IMR-90 (cell line): ENCODE measurements around the gene EFS. TPM values are rescaled to one million over a fixed set of nuclear protein-coding genes. Genes with fewer than 3 reads are reported as not detected.

ENCODE experiments used
- ATAC-seq: fragments of 200-7000 bp; cut with Tn5 transposase; 2 replicates; pipeline ENCODE4 v1.9.1; 2020; ENCODE audit warnings: low read depth, mild to moderate bottlenecking, moderate library complexity
- BruUV-seq: library from RNA; stranded (reverse); fragments of 400-500 nt; replicated peaks from 2 replicates; lab custom pipeline; 2021; lab: Mats Ljungman, UMichigan
- CTCF ChIA-PET: fragments of 300-600 bp; formaldehyde crosslinking; extraction: SDS; loops from one replicate; lab custom pipeline; 2021; ENCODE audit warnings: antibody characterized with exemption; lab: Yijun Ruan, JAX
- POLR2A ChIA-PET: fragments of 300-600 bp; sonication (Branson Sonifier 250); formaldehyde crosslinking; loops from one replicate; lab custom pipeline; 2022; ENCODE audit warnings: antibody characterized with exemption; ENCODE audit not compliant: unreplicated experiment; lab: Charles Lee
- DNase-seq: peaks from one replicate; pipeline ENCODE4 v3.0.0; 2013
- H2AFZ ChIP-seq: replicated peaks from 2 replicates; pipeline ENCODE3; 2013; ENCODE audit warnings: low read length, mild to moderate bottlenecking; ENCODE audit not compliant: poor library complexity
- H2AK5ac ChIP-seq: 2 replicates; pipeline ENCODE4 v1.6.1; 2013; ENCODE audit warnings: low read depth, low read length, inconsistent platforms
- H2AK9ac ChIP-seq: replicated peaks from 2 replicates; pipeline ENCODE3; 2013; ENCODE audit warnings: mild to moderate bottlenecking, low read depth, low read length, moderate library complexity; ENCODE audit not compliant: poor library complexity
- H2BK120ac ChIP-seq: 2 replicates; pipeline ENCODE4 v1.6.1; 2013; ENCODE audit warnings: low read depth, low read length, inconsistent platforms
- H2BK15ac ChIP-seq: 3 replicates; pipeline ENCODE4 v1.6.1; 2013; ENCODE audit warnings: low read depth, low read length, inconsistent platforms
- H2BK20ac ChIP-seq: 2 replicates; pipeline ENCODE4 v1.6.1; 2013; ENCODE audit warnings: low read depth, mild to moderate bottlenecking, inconsistent platforms, low read length, moderate library complexity
- H2BK5ac ChIP-seq: 2 replicates; pipeline ENCODE4 v1.6.1; 2013; ENCODE audit warnings: mild to moderate bottlenecking, low read depth, low read length, inconsistent platforms; ENCODE audit not compliant: poor library complexity, severe bottlenecking
- H3K14ac ChIP-seq: replicated peaks from 2 replicates; pipeline ENCODE4 v1.6.1; 2013; ENCODE audit warnings: low read depth, low read length, inconsistent platforms
- H3K18ac ChIP-seq: 2 replicates; pipeline ENCODE4 v1.6.1; 2013; ENCODE audit warnings: low read depth, low read length, control low read depth
- H3K23ac ChIP-seq: 2 replicates; pipeline ENCODE4 v1.6.1; 2013; ENCODE audit warnings: low read depth, low read length, inconsistent platforms
- H3K27ac ChIP-seq: 2 replicates; pipeline ENCODE4 v1.5.1; 2013; ENCODE audit warnings: mild to moderate bottlenecking, control low read depth, low read length; ENCODE audit not compliant: insufficient read depth
- H3K27me3 ChIP-seq: 2 replicates; pipeline ENCODE4 v1.6.1; 2013; ENCODE audit warnings: low read length; ENCODE audit not compliant: control insufficient read depth, insufficient read depth
- H3K36me3 ChIP-seq: 2 replicates; pipeline ENCODE4 v1.6.1; 2013; ENCODE audit warnings: low read length, mixed read lengths; ENCODE audit not compliant: control insufficient read depth, insufficient read depth
- H3K4ac ChIP-seq: 2 replicates; pipeline ENCODE4 v1.6.1; 2013; ENCODE audit warnings: low read depth, low read length, inconsistent platforms
- H3K4me1 ChIP-seq: 2 replicates; pipeline ENCODE4 v1.6.1; 2013; ENCODE audit warnings: low read length, mixed read lengths; ENCODE audit not compliant: control insufficient read depth, insufficient read depth
- H3K4me2 ChIP-seq: 2 replicates; pipeline ENCODE4 v1.6.1; 2013; ENCODE audit warnings: low read depth, mild to moderate bottlenecking, control low read depth, low read length, moderate library complexity
- H3K4me3 ChIP-seq: 2 replicates; pipeline ENCODE4 v1.5.1; 2013; ENCODE audit warnings: low read depth, mild to moderate bottlenecking, control low read depth, low read length, moderate library complexity; ENCODE audit not compliant: insufficient read depth
- H3K56ac ChIP-seq: 2 replicates; pipeline ENCODE4 v1.6.1; 2013; ENCODE audit warnings: low read length, inconsistent platforms; ENCODE audit not compliant: insufficient read depth; ENCODE audit errors: extremely low read depth
- H3K79me1 ChIP-seq, 2 experiments: 2 replicates each; pipeline ENCODE4 v1.6.1; 2013; ENCODE audit warnings: low read length in 2 of 2, inconsistent platforms in 1 of 2, low read depth in 1 of 2
- H3K9ac ChIP-seq: 2 replicates; pipeline ENCODE4 v1.6.1; 2013; ENCODE audit warnings: low read depth, low read length, control low read depth
- H3K9me1 ChIP-seq: 2 replicates; pipeline ENCODE4 v1.6.1; 2013; ENCODE audit warnings: low read length, inconsistent platforms; ENCODE audit not compliant: insufficient read depth
- H3K9me3 ChIP-seq: 2 replicates; pipeline ENCODE4 v1.6.1; 2013; ENCODE audit warnings: low read length; ENCODE audit not compliant: control insufficient read depth, insufficient read depth
- H4K20me1 ChIP-seq: 2 replicates; pipeline ENCODE4 v1.6.1; 2013; ENCODE audit warnings: low read length, inconsistent platforms; ENCODE audit not compliant: insufficient read depth
- H4K5ac ChIP-seq: 2 replicates; pipeline ENCODE4 v1.6.1; 2013; ENCODE audit warnings: mild to moderate bottlenecking, low read depth, low read length, control low read depth
- H4K8ac ChIP-seq, 2 experiments: 2 replicates each; pipeline ENCODE4 v1.6.1; 2013; ENCODE audit warnings: low read depth in 2 of 2, low read length in 2 of 2, control low read depth in 1 of 2, inconsistent platforms in 1 of 2
- H4K91ac ChIP-seq: 2 replicates; pipeline ENCODE4 v1.6.1; 2013; ENCODE audit warnings: low read depth, low read length, inconsistent platforms; ENCODE audit not compliant: insufficient read depth
- BHLHE40 ChIP-seq: fragments of 150-350 bp; IDR thresholded peaks from 2 replicates; pipeline ENCODE4 v1.6.1; 2016; ENCODE audit warnings: mild to moderate bottlenecking, low read depth, low read length
- CEBPB ChIP-seq: IDR thresholded peaks from 2 replicates; pipeline ENCODE4 v1.6.1; 2012; ENCODE audit warnings: low read depth, low read length, improper control_type of control experiment
- CHD1 ChIP-seq: IDR thresholded peaks from 2 replicates; pipeline ENCODE4 v1.6.1; 2012; ENCODE audit warnings: low read depth, low read length, improper control_type of control experiment
- CTCF ChIP-seq: conservative IDR thresholded peaks from 2 replicates; pipeline ENCODE4 v1.5.1; 2012; ENCODE audit warnings: mild to moderate bottlenecking, low read depth, low read length, improper control_type of control experiment
- ELK1 ChIP-seq: fragments of 150-350 bp; IDR thresholded peaks from 2 replicates; pipeline ENCODE4 v1.6.1; 2016; ENCODE audit warnings: low read depth, mild to moderate bottlenecking, low read length, moderate library complexity, borderline replicate concordance
- FOS ChIP-seq: fragments of 150-350 bp; IDR thresholded peaks from 2 replicates; pipeline ENCODE4 v1.6.1; 2016; ENCODE audit warnings: low read depth, low read length
- MAFK ChIP-seq: IDR thresholded peaks from 2 replicates; pipeline ENCODE4 v1.6.1; 2012; ENCODE audit warnings: low read depth, low read length, improper control_type of control experiment
- MXI1 ChIP-seq: IDR thresholded peaks from 2 replicates; pipeline ENCODE4 v1.6.1; 2012; ENCODE audit warnings: low read depth, mild to moderate bottlenecking, low read length, moderate library complexity, borderline replicate concordance
- NFE2L2 ChIP-seq: fragments of 150-350 bp; IDR thresholded peaks from 2 replicates; pipeline ENCODE4 v1.6.1; 2016; ENCODE audit warnings: low read depth, mild to moderate bottlenecking, low read length
- POLR2A ChIP-seq: IDR thresholded peaks from 2 replicates; pipeline ENCODE4 v1.6.1; 2012; ENCODE audit warnings: mild to moderate bottlenecking, low read depth, low read length
- RFX5 ChIP-seq: IDR thresholded peaks from 2 replicates; pipeline ENCODE4 v1.8.0; 2012; ENCODE audit warnings: low read depth, mild to moderate bottlenecking, low read length, moderate library complexity
- SMC3 ChIP-seq: fragments of 150-350 bp; IDR thresholded peaks from 2 replicates; pipeline ENCODE4 v1.6.1; 2016; ENCODE audit warnings: low read depth, mild to moderate bottlenecking, antibody characterized with exemption, low read length, moderate library complexity
- USF2 ChIP-seq: fragments of 150-350 bp; IDR thresholded peaks from 2 replicates; pipeline ENCODE4 v1.6.1; 2017; ENCODE audit warnings: mild to moderate bottlenecking, antibody characterized with exemption, low read length, low read depth
- WGBS, 2 experiments: methylation state at CpG; one replicate each; pipeline versions ENCODE4 v1.1.5 to v1.1.7; 2013; ENCODE audit warnings: missing lambda C conversion rate in 2 of 2; ENCODE audit not compliant: insufficient read length in 1 of 2; ENCODE audit errors: extremely low coverage in 2 of 2; 5-methylcytosine and 5-hydroxymethylcytosine counted together
- dilution Hi-C: fragments of 300-500 bp; cut with HindIII; formaldehyde crosslinking; loops from one replicate; pipeline ENCODE4 v1.14.3; 2018; ENCODE audit warnings: low sequenced_read_pairs; ENCODE audit not compliant: unreplicated experiment
- in situ Hi-C: fragments of 300-500 bp; cut with MboI; formaldehyde crosslinking; loops from 3 replicates; pipeline ENCODE4 v1.14.3; 2019; ENCODE audit warnings: low sequenced_read_pairs, inconsistent platforms, mixed read lengths
- intact Hi-C: fragments of 100-400 bp; cut with micrococcal nuclease; formaldehyde crosslinking; loops from 2 replicates; pipeline ENCODE4 v1.10.0; 2022
- polyA plus RNA-seq, 3 experiments: library from polyadenylated mRNA; depleted of rRNA; stranded (reverse); fragments of >200 nt; gene quantifications; 2 replicates each; pipeline ENCODE4 v1.2.3, GENCODE V29; 2012; ENCODE audit warnings: low replicate concordance in 1 of 3
- total RNA-seq: library from RNA; depleted of rRNA; stranded (reverse); fragments of >200 nt; gene quantifications from 2 replicates; pipeline ENCODE4 v1.2.3, GENCODE V29; 2012

The EFS gene
- total and polyA plus RNA-seq, 2 of the 4 experiments (the other 2 are of a cell fraction), result 2.2 to 11.6 TPM

GRCh38 chr14:23306412-23307145 lies 58.4 kb downstream of the EFS start, which contains the start of gene BCL2L2:
BCL2L2 (plus strand) TSS chr14:23306833; CDS start chr14:23307768, 935 bp downstream.
- peaks cover 32% of the 10 kb centered on the region for H3K36me3 ChIP-seq
- TF ChIP-seq POLR2A (peak; percentile 79), ELK1 (no peak), BHLHE40 (no peak), NFE2L2 (no peak), MXI1 (0 out of 2 replicates have a peak, but pooled peaks have one; percentile 16), CEBPB (no peak), FOS (0 out of 2 replicates have a peak, but pooled peaks have one; percentile 5), CHD1 (no peak), SMC3 (no peak), RFX5 (no peak), USF2 (no peak), MAFK (no peak), CTCF (no peak)

More at GRCh38 chr14:23306412-23307145, 58.4 kb downstream of the EFS start, which contains the start of gene BCL2L2:
- Histone ChIP-seq H2AFZ (peak within 1 kb of the TSS; percentile 94), H2BK15ac (peak within 1 kb of the TSS; percentile 26; the same call in 1 of the 3 replicates), H4K91ac (peak within 1 kb of the TSS; percentile 81), H2BK20ac (no peak within 1 kb of the TSS), H4K8ac (peak within 1 kb of the TSS; percentile 92 to 97), H3K27ac (peak within 1 kb of the TSS; percentile 95), H3K4me1 (peaks cover 19% of the 10 kb centered on the region), H3K18ac (peak within 1 kb of the TSS; percentile 50), H4K20me1 (peaks cover 31% of the 10 kb centered on the region), H3K4ac (peak within 1 kb of the TSS; percentile 83), H3K14ac (peak within 1 kb of the TSS; percentile 90), H3K4me2 (peak within 1 kb of the TSS; percentile 87), H2AK5ac (peak within 1 kb of the TSS; percentile 76), H2BK5ac (peak within 1 kb of the TSS; percentile 86), H2BK120ac (peak within 1 kb of the TSS; percentile 7), H3K79me1 (peaks cover 20 to 52% of the 10 kb centered on the region in 2 experiments), H3K9me3 (no peaks in the 10 kb centered on the region), H4K5ac (peak within 1 kb of the TSS; percentile 99), H3K4me3 (peak within 1 kb of the TSS; percentile 87), H3K56ac (peak within 1 kb of the TSS; percentile 81), H3K9me1 (peaks cover 20% of the 10 kb centered on the region; the same call in 1 of the 2 replicates), H3K27me3 (no peaks in the 10 kb centered on the region), H3K9ac (peak within 1 kb of the TSS; percentile 92), H2AK9ac (peak within 1 kb of the TSS; percentile 91), H3K23ac (peak within 1 kb of the TSS; percentile 61; the same call in 1 of the 2 replicates)
- dilution Hi-C loops, result no loop called here
- in situ Hi-C loops, result loop anchor here (10.0 to 25.0 kb wide), 4 partner anchors 192 to 1131 kb away; partner anchors contain the start of genes CBLN3, CEBPE, EMC9 and FITM1
- DNase-seq, result peak; percentile 84
- intact Hi-C loops, result loop anchor here (10.0 kb wide), 1 partner anchor 752 kb away; no protein-coding TSS in a partner anchor
- 0% methylated on average over 9 of the region's 24 CpGs; no CpG with 5 or more reads in 1 of the 2 experiments for WGBS, 2 experiments
- ATAC-seq, result peak; percentile 67
- CTCF ChIA-PET, result interaction anchor here (1.2 kb wide), 1 partner anchor 186 kb away, joined by 4 read pairs; no protein-coding TSS in a partner anchor
- no TSS peak for BruUV-seq
- POLR2A ChIA-PET, result interaction anchor here (0.5 to 1.2 kb wide), 6 partner anchors 14 to 818 kb away, joined by 3 to 9 read pairs (median 3); partner anchors contain the start of genes HAUS4 and PABPN1
